ENCODE results near the gene ZNF821.

DNA sequence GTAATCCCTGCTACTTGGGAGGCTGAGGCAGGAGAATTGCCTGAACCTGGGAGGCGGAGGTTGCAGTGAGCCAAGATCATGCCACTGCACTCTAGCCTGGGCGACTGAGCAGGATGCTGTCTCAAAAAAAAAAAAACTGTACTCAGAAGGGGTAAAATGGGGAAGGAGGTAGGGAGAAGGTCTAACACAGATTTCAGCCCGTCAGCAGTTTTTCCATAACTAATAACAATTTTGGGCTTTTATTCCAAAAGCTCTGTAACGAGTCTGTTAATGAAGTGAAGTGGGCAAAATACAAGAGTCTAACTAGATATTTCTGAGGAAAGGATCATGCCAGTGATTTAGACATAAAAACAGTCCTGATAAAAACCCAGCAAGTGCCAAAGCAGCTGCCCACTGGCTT, 10.8 kb downstream of the ZNF821 start:
- TF ChIP-seq, protein P1, sequence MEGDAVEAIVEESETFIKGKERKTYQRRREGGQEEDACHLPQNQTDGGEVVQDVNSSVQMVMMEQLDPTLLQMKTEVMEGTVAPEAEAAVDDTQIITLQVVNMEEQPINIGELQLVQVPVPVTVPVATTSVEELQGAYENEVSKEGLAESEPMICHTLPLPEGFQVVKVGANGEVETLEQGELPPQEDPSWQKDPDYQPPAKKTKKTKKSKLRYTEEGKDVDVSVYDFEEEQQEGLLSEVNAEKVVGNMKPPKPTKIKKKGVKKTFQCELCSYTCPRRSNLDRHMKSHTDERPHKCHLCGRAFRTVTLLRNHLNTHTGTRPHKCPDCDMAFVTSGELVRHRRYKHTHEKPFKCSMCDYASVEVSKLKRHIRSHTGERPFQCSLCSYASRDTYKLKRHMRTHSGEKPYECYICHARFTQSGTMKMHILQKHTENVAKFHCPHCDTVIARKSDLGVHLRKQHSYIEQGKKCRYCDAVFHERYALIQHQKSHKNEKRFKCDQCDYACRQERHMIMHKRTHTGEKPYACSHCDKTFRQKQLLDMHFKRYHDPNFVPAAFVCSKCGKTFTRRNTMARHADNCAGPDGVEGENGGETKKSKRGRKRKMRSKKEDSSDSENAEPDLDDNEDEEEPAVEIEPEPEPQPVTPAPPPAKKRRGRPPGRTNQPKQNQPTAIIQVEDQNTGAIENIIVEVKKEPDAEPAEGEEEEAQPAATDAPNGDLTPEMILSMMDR (IDR thresholded peaks at IDR 0.05 in 4 of 5, conservative IDR thresholded peaks at IDR 0.05 in 1 of 5) = no peak
- TF ChIP-seq POLR2A (IDR thresholded peaks at IDR 0.05) = no peak
